ENCODE results near the gene LCN10.
"Not testable (repeated sequence)": the region's sequence is repeated elsewhere in the genome, so short reads cannot be mapped to it uniquely, and the experiment has no call there.

LCN10 gene

DNA sequence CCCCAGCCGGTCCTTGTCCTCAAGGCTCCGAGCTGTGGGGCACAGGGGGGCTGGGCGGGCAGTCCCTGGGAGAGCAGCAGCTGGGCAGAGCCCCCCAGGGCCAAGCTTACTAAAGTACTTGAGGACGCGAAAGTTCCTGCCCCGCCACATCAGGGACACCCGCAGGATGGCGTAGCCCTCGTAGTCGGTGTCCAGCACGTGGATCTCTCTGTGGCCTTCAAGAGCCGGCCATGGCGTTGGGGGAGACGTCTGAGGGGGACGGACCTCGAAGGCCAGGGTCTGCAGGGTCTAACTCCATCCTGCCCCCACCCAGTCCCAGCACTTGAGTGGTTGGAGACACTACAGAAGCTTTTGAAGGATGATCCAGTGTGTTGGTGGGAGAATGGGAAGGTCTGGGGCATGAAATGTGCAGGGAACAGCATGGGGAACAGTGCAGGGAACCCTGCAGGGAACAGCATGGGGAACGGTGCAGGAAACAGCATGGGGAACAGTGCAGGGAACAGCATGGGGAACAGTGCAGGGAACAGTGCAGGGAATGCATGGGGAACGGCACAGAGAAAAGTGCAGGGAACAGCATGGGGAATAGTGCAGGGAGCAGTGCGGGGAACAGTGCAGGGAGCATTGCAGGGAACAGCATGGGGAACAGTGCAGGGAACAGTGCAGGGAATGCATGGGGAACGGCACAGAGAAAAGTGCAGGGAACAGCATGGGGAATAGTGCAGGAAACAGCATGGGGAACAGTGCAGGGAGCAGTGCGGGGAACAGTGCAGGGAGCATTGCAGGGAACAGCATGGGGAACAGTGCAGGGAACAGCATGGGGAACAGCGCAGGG lies 12.8 kb upstream of the LCN10 start:
- not testable (repeated sequence) for DNase-seq (ENCODE audit: low read depth in 1 of 2, low spot score in 1 of 2)

DNA sequence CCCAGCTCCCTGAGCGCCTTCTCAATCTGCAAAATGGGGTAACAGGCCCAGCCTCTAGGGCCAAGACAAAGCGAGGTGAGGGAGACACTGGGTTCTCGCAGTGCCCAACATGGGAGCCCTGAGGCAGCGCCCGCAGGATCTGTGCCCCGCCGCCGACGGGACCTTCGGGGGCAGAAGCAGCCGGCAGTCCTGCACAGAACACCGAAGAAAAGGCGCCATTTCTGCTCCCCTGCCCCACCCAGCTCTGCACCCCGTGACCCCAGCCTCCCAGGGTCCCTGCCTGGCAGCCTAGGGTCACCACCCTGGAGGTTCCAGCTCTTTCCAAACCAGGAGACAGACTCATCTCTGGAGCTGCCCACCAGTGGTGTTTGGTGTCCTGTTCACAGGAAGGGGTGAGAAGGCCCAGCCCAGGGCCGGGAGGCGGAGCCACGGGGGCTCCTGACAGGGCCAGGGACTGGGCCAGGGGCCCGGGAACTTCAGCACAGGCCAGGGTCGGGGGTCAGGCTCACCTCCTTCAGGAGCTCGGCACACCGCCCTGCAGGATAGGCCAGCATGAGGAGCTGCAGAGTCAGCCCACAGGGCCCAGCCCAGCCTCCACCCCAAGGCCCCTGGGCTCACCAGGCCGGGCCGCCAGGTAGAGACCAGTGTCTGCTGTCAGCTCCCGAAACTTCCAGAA lies 12.0 kb upstream of the LCN10 start:
- DNase-seq (ENCODE audit: low read depth in 1 of 2, low spot score in 1 of 2) = no peak

DNA sequence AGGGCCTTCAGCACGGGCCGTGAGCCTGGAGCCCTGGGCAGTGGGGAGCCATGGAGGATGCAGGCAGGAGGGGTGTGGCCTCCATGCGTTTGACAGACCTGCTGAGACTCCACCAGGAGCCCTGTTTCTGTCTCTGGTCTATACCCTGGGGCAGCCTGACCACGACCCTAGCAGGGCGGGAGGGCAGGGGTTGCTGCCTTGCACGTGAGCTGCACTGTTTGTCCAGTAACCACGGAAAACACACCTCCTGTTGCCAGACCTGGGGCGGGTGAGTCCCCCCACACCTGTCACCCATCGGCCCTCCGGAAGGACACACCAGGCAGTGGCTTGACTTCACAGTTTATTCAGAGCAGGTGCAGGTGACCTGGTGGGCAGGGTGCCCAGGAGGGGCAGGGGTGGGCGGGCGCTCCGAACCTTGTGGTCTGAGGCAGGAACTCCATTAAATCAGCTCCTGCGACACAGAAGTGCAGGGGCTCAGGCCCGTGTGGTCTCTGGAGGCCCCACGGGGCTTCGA lies 11.4 kb upstream of the LCN10 start:
- DNase-seq (ENCODE audit: low read depth in 1 of 2, low spot score in 1 of 2) = no peak

DNA sequence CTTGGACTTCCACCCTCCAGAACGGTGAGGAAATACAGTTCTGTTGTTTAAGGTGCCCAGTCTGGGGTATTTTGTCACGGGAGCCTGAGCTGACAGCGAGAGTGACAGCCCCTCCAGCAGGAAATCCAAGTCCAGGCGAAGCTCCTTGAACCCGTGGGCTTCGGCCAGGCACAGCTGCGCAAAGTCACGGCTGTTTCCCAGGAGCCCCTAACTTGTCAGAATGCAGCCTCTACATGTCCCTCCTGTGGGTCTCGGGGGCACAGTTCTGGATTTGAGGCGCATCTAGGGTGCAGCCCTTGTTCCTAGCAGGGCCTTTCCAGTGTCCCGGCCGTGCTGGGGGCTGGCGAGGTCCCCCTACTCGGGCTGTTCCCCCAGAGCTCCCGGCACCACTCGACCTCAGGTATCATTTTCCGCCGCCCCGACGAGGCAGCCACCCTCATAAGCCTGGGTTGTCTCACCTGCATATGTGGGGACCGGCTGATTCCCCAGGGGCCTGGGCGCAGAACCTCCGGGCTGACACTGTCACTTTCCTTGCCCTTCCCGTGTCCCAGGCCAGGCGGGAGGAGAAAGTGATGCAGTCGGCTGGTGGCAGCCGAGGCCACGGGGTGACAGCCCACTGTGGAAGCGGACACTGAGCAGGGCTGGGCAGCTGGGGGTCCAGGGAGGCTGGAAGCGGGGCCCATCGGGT lies 10.8 kb upstream of the LCN10 start:
- no peak for DNase-seq (ENCODE audit: low read depth in 1 of 2, low spot score in 1 of 2)

DNA sequence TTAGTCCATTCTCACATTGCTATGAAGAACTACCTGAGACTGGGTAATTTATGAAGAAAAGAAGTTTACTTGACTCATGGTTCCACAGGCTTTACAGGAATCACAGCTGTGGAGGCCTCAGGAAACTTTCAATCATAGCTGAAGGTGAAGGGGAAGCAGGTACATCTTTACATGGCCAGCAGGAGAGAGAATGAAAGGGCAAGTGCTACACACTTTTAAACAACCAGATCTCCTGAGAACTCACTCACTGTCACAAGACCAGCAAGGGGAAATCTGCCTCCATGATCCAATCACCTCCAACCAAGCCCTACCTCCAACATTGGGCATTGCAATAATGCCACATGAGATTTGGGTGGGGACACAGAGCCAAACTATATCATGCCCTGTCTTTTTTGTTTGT lies 9.1 kb upstream of the LCN10 start:
- DNase-seq (ENCODE audit: low read depth in 1 of 2, low spot score in 1 of 2) = no peak

DNA sequence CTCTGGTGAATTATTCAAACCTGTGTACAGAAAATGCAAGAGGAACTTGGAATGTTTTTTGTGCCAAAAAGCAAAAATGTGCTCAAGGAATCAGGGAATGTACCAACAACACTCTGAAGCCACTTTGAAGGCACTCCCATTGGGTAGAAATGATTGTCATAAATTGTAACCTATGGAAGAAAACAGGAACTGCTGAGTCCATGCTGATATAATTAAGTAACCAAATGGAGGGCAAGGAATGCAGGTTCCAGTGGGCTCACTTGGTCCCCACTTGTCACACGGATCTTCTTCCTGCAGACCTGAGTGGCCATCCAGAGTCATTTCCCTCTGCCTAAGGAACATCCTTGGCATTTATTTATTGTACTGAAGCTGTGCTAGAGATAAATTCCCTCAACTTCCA lies 8.5 kb upstream of the LCN10 start:
- no peak for DNase-seq (ENCODE audit: low read depth in 1 of 2, low spot score in 1 of 2)

DNA sequence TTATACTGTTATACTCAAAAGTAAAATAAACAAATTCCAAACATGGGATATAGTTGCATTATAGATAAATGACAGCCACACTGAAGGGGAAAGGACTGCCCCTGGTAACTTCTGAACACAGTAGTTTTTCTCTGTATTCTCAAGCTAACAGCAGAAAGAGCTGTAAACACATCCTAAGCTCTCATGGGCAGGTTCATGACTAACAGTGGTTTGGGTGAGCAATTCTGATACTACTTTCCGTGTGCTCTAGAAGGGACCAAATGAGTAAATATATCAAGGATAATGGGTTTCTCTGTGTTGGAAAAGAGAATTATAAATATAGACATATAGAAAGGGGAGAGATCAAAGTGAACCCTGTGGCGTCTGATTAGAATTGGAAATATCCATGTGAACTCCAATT lies 7.8 kb upstream of the LCN10 start:
- no peak for DNase-seq (ENCODE audit: low read depth in 1 of 2, low spot score in 1 of 2)

DNA sequence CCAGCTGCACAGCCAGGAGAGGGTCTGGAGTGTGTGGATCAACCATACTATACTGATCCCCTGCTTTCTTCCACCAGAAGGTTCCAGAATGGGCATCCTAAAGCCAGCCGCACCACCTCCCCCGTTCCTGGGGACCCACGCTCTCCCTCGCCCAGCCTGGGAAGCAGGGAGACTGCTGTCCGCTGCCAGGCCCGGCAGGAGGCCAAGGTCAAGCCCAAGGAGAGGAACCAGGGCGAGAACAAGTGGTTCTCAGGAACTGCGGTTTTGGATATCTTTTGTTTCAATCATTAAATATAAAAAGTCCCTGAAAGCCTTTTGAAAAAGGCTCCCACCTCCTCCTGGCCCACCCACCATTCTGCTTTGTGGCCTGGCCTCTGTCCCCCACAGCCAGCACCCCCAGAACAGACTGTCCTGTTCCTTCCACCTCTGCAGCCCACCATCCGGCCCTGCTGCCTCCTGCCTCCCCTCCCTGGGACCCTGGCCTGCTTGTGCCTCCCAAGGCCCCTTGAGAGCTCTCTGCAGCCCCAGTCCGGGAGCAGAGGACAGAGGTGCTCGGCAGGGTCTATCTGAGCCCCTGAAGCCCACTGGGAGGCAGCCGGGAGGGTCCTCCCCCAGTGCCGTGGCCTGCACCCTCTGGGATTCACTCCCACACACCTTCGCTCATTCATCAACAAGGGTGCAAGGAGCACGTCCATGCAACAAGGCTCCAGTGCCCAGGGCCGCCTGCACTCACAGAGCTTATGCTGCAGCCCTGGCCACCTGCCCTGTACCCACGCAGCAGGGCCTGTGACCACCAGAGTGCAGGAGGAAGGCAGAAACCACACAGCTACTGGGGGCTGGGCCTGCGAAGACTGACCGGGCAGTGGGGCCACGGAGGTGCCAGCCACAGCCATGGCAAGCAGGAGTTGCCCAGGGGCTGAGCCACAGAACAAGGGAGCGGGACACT lies 6.2 kb upstream of the LCN10 start:
- no peak for DNase-seq (ENCODE audit: low read depth in 1 of 2, low spot score in 1 of 2)

DNA sequence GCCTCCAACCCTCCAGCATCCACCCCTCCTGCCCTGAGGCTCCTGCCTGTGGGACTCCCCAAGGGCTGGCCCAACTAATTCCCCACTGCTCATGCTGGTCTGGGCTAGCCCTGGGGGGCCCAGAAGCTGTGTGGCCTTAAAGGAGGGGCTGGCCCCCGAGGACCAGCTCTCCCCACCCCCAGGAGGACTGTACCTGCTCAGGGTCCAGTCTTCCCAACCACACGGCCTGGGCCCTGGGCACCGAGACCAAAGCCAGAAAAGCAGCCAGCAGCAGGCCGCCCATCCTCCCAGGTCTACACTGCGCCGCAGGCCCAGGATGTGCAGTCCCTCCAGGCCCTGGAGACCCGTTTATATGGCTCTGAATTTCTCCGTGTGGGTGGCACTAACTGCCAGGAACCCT lies 5.5 kb upstream of the LCN10 start, which contains the start of gene LCN6:
TSS of gene LCN6 (minus strand) at position 325 of the 400 bp plus-strand sequence. CDS start at position 283, 42 bp downstream.
- no peak for DNase-seq (ENCODE audit: low read depth in 1 of 2, low spot score in 1 of 2)

DNA sequence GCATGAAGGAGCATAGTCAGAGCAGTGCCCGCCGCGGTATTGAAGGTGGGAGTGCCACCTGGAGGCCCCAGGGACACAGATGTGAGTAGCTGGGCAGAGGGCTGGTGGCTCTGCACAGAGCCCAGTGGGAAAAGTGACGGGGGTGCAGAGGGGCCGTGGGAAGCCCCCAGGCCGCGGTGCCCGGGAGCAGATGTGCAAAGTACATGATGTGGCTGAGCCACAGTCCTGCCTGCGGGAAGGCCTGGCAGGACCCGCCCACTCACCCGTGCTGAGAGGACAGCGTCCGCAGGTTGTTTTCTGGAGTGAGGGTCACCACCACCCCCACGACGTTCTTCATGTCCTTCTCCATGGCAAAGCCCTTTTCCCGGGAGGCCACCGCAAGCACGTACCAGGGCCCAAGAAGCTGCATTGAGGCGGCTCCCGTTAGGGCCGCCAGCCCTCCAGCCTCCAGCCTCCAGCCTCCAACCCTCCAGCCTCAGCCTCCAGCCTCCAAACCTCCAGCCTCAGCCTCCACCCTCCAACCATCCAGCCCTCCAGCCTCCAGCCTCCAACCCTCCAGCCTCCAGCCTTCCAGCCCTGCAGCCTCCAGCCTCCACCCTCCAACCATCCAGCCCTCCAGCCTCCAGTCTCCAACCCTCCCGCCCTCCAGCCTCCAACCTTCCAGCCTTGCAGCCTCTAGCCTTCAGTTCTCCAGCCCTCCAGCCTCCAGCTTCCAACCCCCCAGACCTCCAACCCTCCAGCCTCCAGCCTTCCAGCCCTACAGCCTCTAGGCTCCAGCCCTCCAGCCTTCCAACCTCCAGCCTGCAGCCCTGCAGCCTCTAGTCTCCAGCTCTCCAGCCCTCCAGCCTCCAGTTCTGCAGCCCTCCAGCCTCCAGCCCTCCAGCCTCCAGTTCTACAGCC lies 4.7 kb upstream of the LCN10 start:
- DNase-seq (ENCODE audit: low read depth in 1 of 2, low spot score in 1 of 2) = no peak

DNA sequence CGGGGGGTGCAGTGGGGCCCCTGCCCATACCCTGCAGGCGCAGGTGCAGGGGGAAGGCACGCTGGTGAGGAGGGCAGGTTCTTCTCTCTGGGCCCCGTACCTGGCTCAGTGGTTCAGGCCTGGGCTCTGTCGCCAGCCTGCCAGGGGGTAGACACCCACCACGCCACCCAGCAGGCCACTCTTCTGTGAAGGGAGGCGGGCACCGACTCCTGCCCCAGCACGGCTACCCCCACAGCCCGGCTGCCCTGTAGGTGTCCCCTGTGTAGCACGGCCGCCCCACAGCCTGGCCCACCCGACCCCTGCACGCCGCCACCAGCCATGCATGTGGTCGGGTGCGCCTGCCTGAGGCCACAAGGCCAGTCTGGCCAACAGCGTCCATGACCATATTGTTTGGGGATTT lies 3.9 kb upstream of the LCN10 start:
- no peak for DNase-seq (ENCODE audit: low read depth in 1 of 2, low spot score in 1 of 2)

DNA sequence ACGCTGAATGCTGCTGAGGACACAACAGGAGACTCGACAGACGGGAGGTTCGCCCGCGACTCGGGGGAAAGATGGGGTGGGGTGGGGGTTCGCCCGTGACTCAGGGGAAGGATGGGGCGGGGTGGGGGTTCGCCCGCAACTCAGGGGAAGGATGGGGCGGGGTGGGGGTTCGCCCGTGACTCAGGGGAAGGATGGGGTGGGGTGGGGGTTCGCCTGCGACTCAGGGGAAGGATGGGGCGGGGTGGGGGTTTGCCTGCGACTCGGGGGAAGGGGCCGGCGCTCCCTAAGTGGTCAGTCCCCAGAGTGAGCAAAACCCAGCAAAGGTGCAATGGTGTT lies 3.4 kb upstream of the LCN10 start:
- no peak for DNase-seq (ENCODE audit: low read depth in 1 of 2, low spot score in 1 of 2)

DNA sequence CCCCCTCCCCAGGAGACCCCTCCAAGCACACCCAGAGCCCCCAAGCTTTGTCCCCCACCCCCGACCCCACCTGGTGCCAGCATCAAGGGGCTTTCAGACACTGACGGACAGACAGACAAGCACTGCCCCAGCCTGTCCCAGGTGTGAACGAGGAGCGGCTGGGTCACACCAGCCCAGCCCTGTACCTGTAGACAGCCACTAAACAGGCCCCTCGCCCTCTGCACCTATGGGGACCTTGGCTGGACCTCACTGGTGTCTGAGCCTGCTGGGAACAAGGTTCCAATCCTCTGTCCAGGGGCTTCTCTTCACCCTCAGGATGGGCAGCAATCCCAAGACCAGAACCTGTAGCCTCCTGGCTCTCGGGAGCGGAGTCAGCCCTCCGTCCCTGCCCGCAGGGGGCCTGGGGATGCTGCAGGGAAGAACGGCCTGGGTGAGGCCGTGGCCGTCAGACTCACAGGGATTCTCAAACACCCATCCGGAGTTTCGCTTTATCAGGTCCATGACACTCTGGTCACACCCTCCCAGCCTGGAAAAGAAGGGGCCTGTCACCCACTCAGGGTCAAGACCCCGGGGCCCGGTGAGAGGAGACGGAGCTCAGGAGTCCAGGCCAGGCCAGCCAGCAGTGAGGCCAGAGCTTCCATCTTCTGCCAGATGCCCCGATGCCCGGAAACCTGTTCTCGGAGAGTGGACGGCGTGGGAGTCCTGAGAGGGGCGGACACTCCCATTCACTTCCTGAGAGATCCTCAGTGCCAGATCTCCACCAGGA lies 2.8 kb upstream of the LCN10 start:
- DNase-seq (ENCODE audit: low read depth in 1 of 2, low spot score in 1 of 2) = no peak

DNA sequence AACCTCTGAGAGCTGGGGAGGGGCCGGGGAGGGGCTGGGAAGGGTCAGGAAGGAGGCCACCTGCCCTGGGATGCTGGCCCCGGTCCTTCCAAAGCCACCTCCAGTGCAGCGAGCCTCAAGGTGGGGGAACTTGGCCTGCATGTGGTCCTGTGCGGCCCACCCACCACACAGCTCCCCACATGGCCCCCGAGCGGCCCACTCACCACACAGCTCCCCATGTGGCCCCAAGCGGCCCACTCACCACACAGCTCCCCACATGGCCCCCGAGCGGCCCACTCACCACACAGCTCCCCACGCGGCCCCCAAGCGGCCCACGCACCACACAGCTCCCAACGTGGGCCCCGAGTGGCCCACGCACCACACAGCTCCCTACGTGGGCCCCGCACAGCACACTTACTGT lies 2.0 kb upstream of the LCN10 start:
- DNase-seq (ENCODE audit: low read depth in 1 of 2, low spot score in 1 of 2) = no peak

DNA sequence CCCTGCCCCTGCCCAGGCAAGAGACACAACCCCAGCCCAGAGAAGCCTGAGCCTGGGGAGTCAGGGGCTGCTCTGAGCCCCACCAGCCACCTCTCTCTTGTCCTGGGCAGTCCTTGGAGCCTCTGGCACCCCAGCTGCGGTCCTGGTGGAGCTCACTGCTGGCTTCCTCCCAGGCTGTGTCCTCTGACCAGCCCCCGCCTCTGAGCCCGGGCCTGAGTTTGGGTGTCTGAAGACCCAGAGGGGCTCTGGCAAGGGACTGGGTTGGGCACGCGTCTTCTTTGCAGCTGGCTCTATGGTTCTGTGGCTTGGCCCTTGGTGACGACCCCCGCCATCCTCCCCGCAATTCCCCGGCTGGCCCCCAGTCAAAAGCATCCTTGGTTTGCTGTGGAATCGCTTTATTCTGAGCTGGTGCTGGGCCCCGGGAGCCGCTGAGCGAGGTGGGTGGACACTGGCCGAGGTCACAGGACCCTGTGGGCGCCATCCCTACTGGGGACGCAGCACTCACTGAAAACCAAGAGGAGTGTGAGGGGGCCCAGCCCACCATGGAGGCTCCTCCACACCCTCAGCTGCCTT lies 985 bp upstream of the LCN10 start:
- DNase-seq (ENCODE audit: low read depth in 1 of 2, low spot score in 1 of 2) = no peak

DNA sequence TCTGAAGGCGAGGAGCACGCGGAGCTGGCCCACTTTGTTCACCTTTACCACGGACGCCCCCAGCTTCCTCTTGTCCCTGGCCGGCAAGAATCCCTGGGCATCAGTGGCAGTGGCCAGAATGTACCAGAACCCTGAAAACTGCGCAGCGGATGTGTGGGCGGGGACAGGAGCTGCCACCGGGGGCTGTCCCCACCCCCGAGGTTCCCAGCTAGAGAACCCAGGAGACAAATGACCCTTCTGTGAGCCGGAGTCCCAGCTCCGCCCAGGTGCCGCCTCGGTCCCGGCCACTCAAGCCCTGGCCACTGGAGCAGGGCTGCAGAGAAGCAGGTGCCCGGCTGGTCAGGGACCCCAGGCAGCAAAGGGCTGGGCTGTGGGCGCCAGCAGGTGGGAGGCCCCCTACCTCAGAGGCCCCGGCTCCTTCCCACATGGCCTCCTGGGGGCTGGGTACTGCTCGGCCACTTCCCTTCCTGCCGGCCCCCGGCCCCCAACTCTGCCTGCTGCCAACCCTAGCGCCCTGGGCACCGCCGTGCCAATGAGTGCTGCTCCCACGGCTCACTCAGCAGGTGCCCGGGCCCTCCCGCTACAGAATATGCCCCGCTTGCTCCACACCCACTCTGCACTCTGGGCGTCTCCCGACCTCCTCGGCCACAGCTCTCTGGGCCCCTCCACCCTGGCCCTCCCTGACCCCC lies 713 bp downstream of the LCN10 start:
- no peak for DNase-seq (ENCODE audit: low read depth in 1 of 2, low spot score in 1 of 2)

DNA sequence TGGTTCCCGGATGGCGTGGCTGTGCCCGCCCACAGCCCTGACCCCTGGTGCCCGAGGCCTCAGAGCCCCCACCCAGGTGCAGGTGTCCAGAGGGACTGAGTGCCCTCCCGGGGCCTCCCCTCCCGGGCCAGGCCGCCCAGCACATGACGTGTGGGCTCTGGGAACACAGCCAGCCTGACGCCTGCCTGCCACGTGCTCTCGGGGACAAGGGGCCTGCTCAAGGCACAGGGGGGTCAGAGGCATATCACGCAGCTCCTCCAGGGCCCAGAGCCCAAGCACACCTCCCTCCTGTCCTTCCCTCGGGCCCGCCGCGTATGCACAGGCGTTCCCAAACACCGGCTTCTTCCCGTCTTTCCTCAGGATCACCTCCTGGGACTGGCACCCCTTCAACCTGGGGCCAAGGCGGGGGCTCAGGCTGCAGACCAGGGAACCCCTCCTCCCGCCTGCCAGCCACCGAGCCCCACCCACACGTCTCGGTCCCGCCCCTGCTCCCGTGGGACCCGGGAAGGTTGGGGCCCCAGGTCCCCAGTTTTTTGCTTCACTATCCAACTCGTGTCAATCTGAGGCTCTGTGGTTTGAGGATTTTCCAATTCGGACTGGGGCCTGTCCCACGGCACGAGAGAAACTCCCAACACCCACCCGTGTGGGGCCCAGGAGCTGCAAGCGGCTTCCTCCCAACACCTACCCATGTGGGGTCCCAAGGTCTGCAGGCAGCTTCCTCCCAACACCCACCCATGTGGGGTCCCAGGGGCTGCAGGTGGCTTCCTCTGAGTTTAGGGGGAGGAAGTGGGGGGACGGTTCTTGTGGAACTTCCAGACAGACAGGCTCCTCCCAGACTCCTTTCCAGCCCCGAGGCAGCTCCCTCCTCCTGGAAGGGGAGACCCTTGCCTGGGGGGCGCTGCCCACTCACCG lies 1.5 kb downstream of the LCN10 start:
- DNase-seq (ENCODE audit: low read depth in 1 of 2, low spot score in 1 of 2) = no peak

All from activated T-helper 1 cell treated with anti-CD3 and anti-CD28 coated beads, Interleukin-2, amount 50 U/mL, for 16 hours (primary cell).